HFF-Myc (cell line): ENCODE results near the gene RAB24.

ENCODE experiments used
- DNase-seq: peaks from one replicate; pipeline ENCODE4 v3.0.0-alpha.2; 2011; ENCODE audit warnings: low read depth; ENCODE audit errors: extremely low read depth
- H3K4me3 ChIP-seq: replicated peaks from 2 replicates; pipeline ENCODE4 v1.5.1; 2011; ENCODE audit warnings: low read depth, mild to moderate bottlenecking, control low read depth, low read length
- TF ChIP-seq, protein P1 (sequence below): IDR thresholded peaks from 2 replicates; pipeline ENCODE4 v1.5.1; 2012; ENCODE audit warnings: mild to moderate bottlenecking, low read depth, low read length, control low read depth; ENCODE audit errors: missing control alignments

The RAB24 gene

DNA sequence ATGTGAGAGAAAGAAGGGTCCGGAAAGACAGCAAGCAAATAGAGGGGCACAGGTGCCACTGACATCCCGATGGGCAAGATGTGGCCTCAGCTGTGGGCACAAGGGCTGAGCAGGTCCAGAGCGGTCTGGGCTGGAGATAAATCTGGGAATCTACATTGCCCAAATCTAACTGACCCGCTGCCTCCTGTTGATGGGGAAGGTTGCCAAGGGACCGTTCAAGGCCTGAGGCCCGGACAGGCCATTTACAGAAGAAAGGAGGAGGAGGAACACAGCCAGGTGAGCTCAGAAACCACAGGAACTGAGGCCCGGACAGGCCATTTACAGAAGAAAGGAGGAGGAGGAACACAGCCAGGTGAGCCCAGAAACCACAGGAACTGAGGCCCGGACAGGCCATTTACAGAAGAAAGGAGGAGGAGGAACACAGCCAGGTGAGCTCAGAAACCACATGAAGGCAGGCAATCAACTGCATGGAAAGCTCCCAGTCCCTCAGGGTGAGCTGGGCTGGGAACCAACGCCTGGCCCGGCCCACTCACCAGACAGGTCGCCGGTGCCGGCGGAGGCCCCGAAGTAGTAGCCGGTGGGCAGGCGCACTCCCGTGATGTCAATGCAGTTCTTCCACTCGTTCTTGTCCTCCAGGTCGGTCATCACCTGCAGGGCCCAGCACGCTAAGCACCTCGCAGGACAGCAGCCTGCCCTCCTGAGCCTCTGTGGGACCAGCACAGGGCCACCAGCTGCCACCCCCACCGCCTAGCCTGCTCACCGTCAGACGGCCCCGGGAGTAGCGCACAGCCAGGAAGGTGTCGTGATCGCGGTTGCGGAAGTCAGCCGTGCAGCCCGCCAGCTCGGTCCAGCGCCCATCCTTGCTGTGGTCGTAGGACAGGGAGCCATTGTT lies 33.3 kb upstream of the RAB24 start:
- TF ChIP-seq, protein P1, sequence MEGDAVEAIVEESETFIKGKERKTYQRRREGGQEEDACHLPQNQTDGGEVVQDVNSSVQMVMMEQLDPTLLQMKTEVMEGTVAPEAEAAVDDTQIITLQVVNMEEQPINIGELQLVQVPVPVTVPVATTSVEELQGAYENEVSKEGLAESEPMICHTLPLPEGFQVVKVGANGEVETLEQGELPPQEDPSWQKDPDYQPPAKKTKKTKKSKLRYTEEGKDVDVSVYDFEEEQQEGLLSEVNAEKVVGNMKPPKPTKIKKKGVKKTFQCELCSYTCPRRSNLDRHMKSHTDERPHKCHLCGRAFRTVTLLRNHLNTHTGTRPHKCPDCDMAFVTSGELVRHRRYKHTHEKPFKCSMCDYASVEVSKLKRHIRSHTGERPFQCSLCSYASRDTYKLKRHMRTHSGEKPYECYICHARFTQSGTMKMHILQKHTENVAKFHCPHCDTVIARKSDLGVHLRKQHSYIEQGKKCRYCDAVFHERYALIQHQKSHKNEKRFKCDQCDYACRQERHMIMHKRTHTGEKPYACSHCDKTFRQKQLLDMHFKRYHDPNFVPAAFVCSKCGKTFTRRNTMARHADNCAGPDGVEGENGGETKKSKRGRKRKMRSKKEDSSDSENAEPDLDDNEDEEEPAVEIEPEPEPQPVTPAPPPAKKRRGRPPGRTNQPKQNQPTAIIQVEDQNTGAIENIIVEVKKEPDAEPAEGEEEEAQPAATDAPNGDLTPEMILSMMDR: no peak
- no peak for DNase-seq
- no peak overlapping the region for H3K4me3 ChIP-seq

DNA sequence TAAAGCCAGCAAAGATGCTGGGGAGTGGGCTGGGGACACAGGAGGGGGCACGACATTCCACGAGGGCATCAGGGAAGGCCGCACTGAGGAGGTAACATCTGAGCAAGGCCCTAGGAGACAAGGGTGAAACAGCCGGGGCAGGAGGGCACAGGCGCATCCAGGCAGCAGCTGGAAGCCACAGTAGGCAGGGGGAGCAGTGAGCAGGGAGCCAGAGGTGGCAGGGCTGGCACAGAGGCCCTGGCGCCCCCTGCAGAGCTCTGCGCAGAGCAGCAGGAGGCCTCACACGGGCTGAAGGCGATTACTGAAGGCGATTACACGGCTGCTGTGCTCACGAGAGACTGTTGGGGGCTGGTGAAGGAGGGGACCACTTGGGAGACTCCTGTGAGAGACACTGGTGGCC lies 32.6 kb upstream of the RAB24 start:
- TF ChIP-seq, protein P1: peak; percentile 50
- DNase-seq: no peak
- H3K4me3 ChIP-seq: no peak overlapping the region

DNA sequence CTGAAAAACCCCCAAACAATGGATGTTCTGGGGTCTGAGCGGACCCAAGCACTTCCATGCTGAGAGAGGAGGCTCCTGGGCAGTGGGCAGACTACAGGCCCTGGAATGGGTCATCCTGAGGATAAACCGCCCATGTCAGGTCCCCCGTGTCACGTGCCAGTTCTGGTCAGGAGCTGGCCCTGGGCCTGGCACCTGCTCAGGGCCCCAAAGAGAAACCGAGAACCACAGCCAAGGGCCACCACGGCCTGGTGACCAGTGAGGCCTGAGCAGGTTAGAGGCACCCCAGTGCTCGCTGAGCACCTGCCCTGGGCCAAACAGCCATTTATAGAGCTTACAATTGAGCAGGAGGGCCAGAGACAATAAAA lies 32.2 kb upstream of the RAB24 start:
- DNase-seq: no peak
- no peak overlapping the region for H3K4me3 ChIP-seq
- TF ChIP-seq, protein P1: no peak

DNA sequence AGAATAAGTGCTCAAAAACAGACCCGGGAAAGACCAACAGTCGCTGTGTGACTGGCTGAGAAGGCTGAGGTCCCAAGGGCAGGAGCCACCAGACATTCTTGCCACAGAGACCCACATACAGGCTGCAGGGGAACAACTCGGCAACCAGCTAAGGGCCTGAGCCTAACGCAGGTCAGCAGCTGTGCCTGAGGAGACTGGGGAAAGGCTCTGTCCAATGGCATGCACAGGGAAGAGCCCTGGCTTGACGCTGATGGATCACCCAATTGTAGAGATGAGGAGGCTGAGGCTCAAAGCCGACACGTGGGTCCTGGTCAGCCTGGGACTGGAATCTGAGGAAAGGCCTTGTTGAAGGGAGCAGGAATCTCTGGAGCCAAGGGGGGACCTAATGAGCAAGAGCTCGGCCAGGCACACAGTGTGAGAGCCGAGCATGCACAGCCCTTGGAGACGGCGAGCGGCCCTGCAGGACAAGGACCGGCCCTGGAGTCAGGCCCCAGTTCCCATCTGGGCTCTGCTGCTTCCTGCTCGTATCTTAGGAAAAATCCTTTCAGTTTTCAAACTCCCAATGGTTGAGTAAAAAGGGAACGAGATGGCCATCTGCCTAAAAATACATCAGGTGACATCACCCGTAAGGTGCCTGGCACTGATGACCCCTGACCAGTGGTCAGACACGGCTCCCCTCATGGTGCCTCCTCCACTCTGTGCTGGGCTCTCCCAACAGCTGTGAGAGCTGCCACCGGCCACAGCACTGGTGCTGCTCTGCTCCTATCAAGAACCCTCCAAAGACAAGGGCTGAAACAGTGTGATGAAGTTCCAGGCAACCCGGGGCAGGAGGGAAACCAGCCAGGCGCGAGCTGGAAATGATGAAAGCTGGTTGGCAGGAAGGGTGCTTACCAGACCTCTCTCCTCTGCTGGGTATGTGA lies 31.5 kb upstream of the RAB24 start:
- DNase-seq: no peak
- TF ChIP-seq, protein P1: no peak
- no peak overlapping the region for H3K4me3 ChIP-seq

DNA sequence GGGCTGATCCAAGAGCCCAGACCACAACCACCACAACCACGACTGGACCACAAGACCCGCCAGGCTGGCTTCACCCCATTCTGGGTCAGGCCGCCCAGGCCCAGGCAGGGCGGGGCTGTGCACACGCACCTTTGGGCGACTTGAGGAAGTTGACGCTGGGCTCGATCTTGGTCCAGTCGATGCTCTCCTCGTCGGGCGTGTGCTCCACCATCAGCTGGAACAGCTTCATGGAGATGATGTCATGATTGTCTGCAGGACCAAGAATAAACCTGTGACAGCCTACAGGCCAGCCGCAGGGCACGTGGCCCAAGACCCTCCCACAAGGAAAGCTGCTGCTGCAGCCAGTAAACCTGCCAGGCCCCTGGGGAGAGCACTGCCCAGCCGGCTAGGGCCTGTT lies 30.6 kb upstream of the RAB24 start:
- TF ChIP-seq, protein P1: no peak
- DNase-seq: no peak
- H3K4me3 ChIP-seq: no peak overlapping the region

DNA sequence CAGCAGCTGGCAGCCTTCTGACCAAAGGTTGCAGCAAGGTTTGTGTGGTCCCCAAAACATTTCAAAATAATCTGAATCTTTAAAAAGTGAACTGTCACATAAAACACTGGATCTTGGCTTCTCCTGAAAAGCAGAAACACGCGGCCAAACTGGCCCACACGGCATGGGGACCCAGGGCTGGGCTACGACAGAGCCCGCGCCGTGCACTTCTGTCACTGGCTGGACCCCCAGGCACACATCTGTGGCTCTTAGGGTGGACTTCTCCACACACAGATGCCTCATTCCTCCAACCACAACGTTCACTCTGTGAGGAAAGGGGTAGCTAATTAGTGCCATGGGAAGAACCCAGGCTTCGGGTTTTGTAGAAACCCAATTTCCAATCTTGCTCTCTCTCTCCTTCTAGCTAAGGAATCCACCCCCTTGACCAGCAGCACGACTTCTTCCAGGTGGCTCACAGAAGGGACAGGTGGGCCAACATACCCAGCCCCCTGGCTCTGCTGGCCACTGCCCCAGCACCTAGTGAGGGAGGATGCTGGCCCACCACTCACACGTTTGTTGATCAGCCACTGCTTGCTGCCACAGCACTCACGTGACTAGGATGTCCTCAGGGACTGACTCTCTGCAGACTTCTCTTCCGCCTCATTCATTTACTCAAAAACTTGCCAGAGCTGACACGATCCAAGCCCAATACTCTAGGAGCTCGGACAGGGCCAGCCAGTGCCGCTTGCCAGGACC lies 30.1 kb upstream of the RAB24 start:
- no peak overlapping the region for H3K4me3 ChIP-seq
- TF ChIP-seq, protein P1: no peak
- no peak for DNase-seq
